Psoas muscle (tissue), 8 donors: ENCODE results near the gene ASCC3. TPM values are rescaled to one million over a fixed set of nuclear protein-coding genes. Genes with fewer than 3 reads are reported as not detected.

Source experiments
- ATAC-seq, 4 donors: fragments of 200-7000 bp; cut with Tn5 transposase; one replicate each; pipeline ENCODE4 v1.9.1; 2020; ENCODE audit warnings: moderate library complexity in 3 of 4, mild to moderate bottlenecking in 2 of 4
- DNase-seq, 2 donors: peaks; one replicate each; pipeline ENCODE4 v3.0.0-alpha.2; 2020
- H3K27ac ChIP-seq: fragments of 200-600 bp; one replicate; pipeline ENCODE4 v1.8.0; 2022
- H3K27me3 ChIP-seq, 3 donors: fragments of 200-600 bp in 1 of 3; one replicate each; pipeline versions ENCODE4 v1.6.1 to v1.8.0; 2013 to 2022; ENCODE audit warnings: low read length in 2 of 3, mild to moderate bottlenecking in 2 of 3, moderate library complexity in 1 of 3; ENCODE audit not compliant: insufficient read depth in 3 of 3
- H3K36me3 ChIP-seq, 2 donors: fragments of 200-600 bp in 1 of 2; one replicate each; pipeline versions ENCODE4 v1.6.1 to v1.8.0; 2013 to 2022; ENCODE audit warnings: low read depth in 1 of 2, mild to moderate bottlenecking in 1 of 2, moderate library complexity in 1 of 2; ENCODE audit not compliant: insufficient read depth in 1 of 2
- H3K4me1 ChIP-seq: fragments of 200-600 bp; one replicate; pipeline ENCODE4 v1.8.0; 2022
- H3K4me3 ChIP-seq: fragments of 200-600 bp; one replicate; pipeline ENCODE4 v1.8.0; 2022; ENCODE audit warnings: mild to moderate bottlenecking
- H3K9me3 ChIP-seq: fragments of 200-600 bp; one replicate; pipeline ENCODE4 v1.8.0; 2022
- CTCF ChIP-seq: fragments of 200-600 bp; IDR thresholded peaks from one replicate; pipeline ENCODE4 v1.8.0; 2022; ENCODE audit warnings: antibody characterized with exemption
- WGBS, 3 donors: extraction: QIAGEN DNeasy Blood & Tissue Kit; methylation state at CpG; one replicate each; pipeline versions ENCODE4 v1.1.6 to v1.1.7; 2013; 5-methylcytosine and 5-hydroxymethylcytosine counted together
- intact Hi-C, 2 donors: fragments of 100-400 bp; cut with DNase I; formaldehyde crosslinking; loops; one replicate each; pipeline versions ENCODE4 v1.11.0 to v1.14.2; 2022
- polyA plus RNA-seq, 3 donors: library from polyadenylated mRNA; stranded (reverse); fragments of 200-250 nt; gene quantifications; one replicate each; pipeline ENCODE4 v1.2.3, GENCODE V29; 2013
- total RNA-seq, 4 donors: library from RNA; stranded (reverse); fragmentation: NEBNext Ultra II Directional in 2 of 4; extraction: Animal tissue kit (Norgen Biotek cat#: 25700) in 2 of 4; gene quantifications; one replicate each; pipeline versions ENCODE4 v1.2.1 to v1.2.4, GENCODE V29; 2021 to 2023
- donor health status: healthy with polysubstance abuse.
- donor health status: DM: no; HTN: no; CAD: no; lungs with moderate emphysema.
- donor health status: Bipolar disorder and iron deficiency.
- donor health status: healthy.
- donor health status: DM: yes; HTN: yes; CAD: no.
- donor health status: DM: no; HTN: no; CAD: no.
- donor health status: DM: no; HTN: no; CAD: no.
- donor health status: DM: yes; HTN: yes; CAD: no.

The ASCC3 gene
- total and polyA plus RNA-seq, 7 donors: 5.1 to 17.9 (median 11.2) TPM

GRCh38 chr6:100704961-100705360 is 176.2 kb downstream of the ASCC3 start:
- no peaks in the 10 kb centered on the region for H3K9me3 ChIP-seq
- WGBS, 3 donors: 89 to 96% (median 93%) methylated on average over 5 of the region's 5 CpGs
- H3K36me3 ChIP-seq: no peaks in the 10 kb centered on the region
- no peaks in the 10 kb centered on the region for H3K4me1 ChIP-seq
- intact Hi-C loops: no loop called here
- no peak overlapping the region for H3K27ac ChIP-seq
- DNase-seq: no peak
- no peaks in the 10 kb centered on the region for H3K27me3 ChIP-seq
- TF ChIP-seq CTCF: no peak
- no peak overlapping the region for H3K4me3 ChIP-seq
- no peak for ATAC-seq

GRCh38 chr6:100701728-100702127 is 179.4 kb downstream of the ASCC3 start:
- TF ChIP-seq CTCF: no peak
- no peaks in the 10 kb centered on the region for H3K27me3 ChIP-seq
- H3K36me3 ChIP-seq: no peaks in the 10 kb centered on the region
- no peak overlapping the region for H3K4me3 ChIP-seq
- no peaks in the 10 kb centered on the region for H3K9me3 ChIP-seq
- intact Hi-C loops: no loop called here
- no peak for ATAC-seq
- no peaks in the 10 kb centered on the region for H3K4me1 ChIP-seq
- DNase-seq: no peak
- 93 to 99% (median 94%) methylated on average over 2 of the region's 2 CpGs for WGBS, 3 donors
- H3K27ac ChIP-seq: no peak overlapping the region

- H3K9me3 ChIP-seq: no peaks in the 10 kb centered on the region
- ATAC-seq (no peak), DNase-seq (no peak)
- no peaks in the 10 kb centered on the region for H3K27me3 ChIP-seq
- 98 to 100% (median 100%) methylated on average over 3 of the region's 3 CpGs for WGBS, 3 donors
- H3K36me3 ChIP-seq: no peaks in the 10 kb centered on the region
- intact Hi-C loops: no loop called here
- no peak overlapping the region for H3K27ac ChIP-seq
- no peak overlapping the region for H3K4me3 ChIP-seq
- H3K4me1 ChIP-seq: no peaks in the 10 kb centered on the region
- TF ChIP-seq CTCF: no peak
These were observed 181.1 kb downstream of the ASCC3 start for GRCh38 chr6:100700009-100700408.

GRCh38 chr6:100695445-100695844 is 185.7 kb downstream of the ASCC3 start:
- intact Hi-C loops: no loop called here
- DNase-seq: no peak
- WGBS, 3 donors: 75 to 89% (median 80%) methylated on average over 1 of the region's 1 CpG
- TF ChIP-seq CTCF: no peak
- Histone ChIP-seq H3K27ac (no peak overlapping the region), H3K4me1 (no peaks in the 10 kb centered on the region), H3K9me3 (no peaks in the 10 kb centered on the region), H3K36me3 (no peaks in the 10 kb centered on the region), H3K4me3 (no peak overlapping the region), H3K27me3 (no peaks in the 10 kb centered on the region)
- ATAC-seq: no peak

GRCh38 chr6:100693249-100693927 is 187.7 kb downstream of the ASCC3 start:
- Histone ChIP-seq H3K4me1 (no peaks in the 10 kb centered on the region), H3K4me3 (no peak overlapping the region), H3K27me3 (no peaks in the 10 kb centered on the region), H3K9me3 (no peaks in the 10 kb centered on the region), H3K36me3 (no peaks in the 10 kb centered on the region), H3K27ac (no peak overlapping the region)
- ATAC-seq (no peak), DNase-seq (no peak)
- WGBS, 3 donors: 93 to 100% (median 95%) methylated on average over 1 of the region's 1 CpG
- intact Hi-C loops: no loop called here
- TF ChIP-seq CTCF: no peak
